Measurements from ENCODE around the gene VMP1. TPM values are rescaled to one million over a fixed set of nuclear protein-coding genes. Genes with fewer than 3 reads are reported as not detected.

VMP1 gene
- total RNA-seq, 1 experiment from 2014 or later, result 281 TPM

GRCh38 chr17:59830007-59830630, 122.7 kb downstream of the VMP1 start:
- ChIA-PET CTCF (no interaction called here), POLR2A (interaction anchor here (2.6 kb wide), 1 partner anchor 8 kb away, joined by 52 read pairs; no protein-coding TSS in a partner anchor)
- DNase-seq (ENCODE audit: low read depth, low spot score) (no peak), ATAC-seq (peak; percentile 24)
- peak overlapping the region; percentile 100 for H3K27ac ChIP-seq (ENCODE audit: low read length)
- TF ChIP-seq, protein P1, sequence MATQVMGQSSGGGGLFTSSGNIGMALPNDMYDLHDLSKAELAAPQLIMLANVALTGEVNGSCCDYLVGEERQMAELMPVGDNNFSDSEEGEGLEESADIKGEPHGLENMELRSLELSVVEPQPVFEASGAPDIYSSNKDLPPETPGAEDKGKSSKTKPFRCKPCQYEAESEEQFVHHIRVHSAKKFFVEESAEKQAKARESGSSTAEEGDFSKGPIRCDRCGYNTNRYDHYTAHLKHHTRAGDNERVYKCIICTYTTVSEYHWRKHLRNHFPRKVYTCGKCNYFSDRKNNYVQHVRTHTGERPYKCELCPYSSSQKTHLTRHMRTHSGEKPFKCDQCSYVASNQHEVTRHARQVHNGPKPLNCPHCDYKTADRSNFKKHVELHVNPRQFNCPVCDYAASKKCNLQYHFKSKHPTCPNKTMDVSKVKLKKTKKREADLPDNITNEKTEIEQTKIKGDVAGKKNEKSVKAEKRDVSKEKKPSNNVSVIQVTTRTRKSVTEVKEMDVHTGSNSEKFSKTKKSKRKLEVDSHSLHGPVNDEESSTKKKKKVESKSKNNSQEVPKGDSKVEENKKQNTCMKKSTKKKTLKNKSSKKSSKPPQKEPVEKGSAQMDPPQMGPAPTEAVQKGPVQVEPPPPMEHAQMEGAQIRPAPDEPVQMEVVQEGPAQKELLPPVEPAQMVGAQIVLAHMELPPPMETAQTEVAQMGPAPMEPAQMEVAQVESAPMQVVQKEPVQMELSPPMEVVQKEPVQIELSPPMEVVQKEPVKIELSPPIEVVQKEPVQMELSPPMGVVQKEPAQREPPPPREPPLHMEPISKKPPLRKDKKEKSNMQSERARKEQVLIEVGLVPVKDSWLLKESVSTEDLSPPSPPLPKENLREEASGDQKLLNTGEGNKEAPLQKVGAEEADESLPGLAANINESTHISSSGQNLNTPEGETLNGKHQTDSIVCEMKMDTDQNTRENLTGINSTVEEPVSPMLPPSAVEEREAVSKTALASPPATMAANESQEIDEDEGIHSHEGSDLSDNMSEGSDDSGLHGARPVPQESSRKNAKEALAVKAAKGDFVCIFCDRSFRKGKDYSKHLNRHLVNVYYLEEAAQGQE (IDR thresholded peaks at IDR 0.05; ENCODE audit: insufficient read depth in 1 of 2, low read depth in 2 of 2, low read length in 1 of 2), result no peak
- TF ChIP-seq TCF7L2 (IDR thresholded peaks at IDR 0.05; ENCODE audit: low read depth, low read length) (no peak), POLR2AphosphoS5 (IDR thresholded peaks at IDR 0.05; ENCODE audit: low read depth, low read length) (no peak), CTCF (IDR thresholded peaks at IDR 0.05) (no peak), SIN3A (IDR thresholded peaks at IDR 0.05; ENCODE audit: borderline replicate concordance, insufficient read depth, low read depth, low read length) (no peak)
- H3K27me3 ChIP-seq (ENCODE audit: control insufficient read depth, insufficient read depth, low read length), result no peaks in the 10 kb centered on the region
- peaks cover 83% of the 10 kb centered on the region for H3K4me1 ChIP-seq (ENCODE audit: control insufficient read depth, insufficient read depth, low read length)
- in situ Hi-C loops (cut with HindIII; ENCODE audit: low pct_unique_long_range_greater_than_20kb, low sequenced_read_pairs) (no loop called here), intact Hi-C loops (cut with micrococcal nuclease; ENCODE audit: unreplicated experiment) (no loop called here)
- H3K9me3 ChIP-seq (ENCODE audit: control insufficient read depth, insufficient read depth, low read depth, low read length), result no peaks in the 10 kb centered on the region
- H3K36me3 ChIP-seq (ENCODE audit: control insufficient read depth, insufficient read depth, low read length), result no peaks in the 10 kb centered on the region; the same call in 1 of the 2 replicates
- H3K4me3 ChIP-seq (ENCODE audit: low read depth in 2 of 2, low read length in 2 of 2), result peak overlapping the region in 1 of 2 experiments; percentile 6; a peak in 1 of 4 replicates
- no TSS peak for BruUV-seq (replicated peaks)

DNA sequence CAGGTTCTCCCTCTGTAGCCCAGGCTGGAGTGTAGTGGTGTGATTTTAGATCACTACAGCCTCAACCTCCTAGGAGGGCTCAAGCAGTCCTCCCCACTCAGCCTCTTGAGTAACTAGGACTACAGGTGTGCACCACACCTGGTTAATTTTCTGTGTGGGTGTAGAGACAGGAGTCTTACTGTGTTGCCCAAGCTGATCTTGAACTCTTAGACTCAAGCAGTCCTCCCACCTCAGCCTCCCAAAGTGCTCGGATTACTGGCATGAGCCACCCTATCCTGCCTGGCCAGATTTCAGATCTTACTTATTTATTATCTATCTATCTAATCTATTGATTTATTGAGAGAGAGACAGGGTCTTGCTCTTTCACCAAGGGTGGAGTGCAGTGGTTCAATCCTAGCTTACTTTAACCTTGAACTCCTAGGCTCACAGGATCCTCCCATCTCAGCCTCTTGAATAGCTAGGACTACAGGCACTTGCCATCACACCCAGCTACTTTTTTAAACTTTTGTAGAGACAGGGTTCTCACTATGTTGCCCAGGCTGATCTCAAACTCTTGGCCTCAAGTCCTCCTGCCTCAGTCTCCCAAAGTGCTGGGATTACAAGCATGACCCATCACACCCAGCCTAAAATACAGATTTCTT, 123.5 kb downstream of the VMP1 start:
- BruUV-seq (replicated peaks), result no TSS peak
- Histone ChIP-seq H3K27ac (ENCODE audit: low read length) (peak overlapping the region; percentile 100), H3K4me3 (ENCODE audit: low read depth in 2 of 2, low read length in 2 of 2) (no peak overlapping the region), H3K27me3 (ENCODE audit: control insufficient read depth, insufficient read depth, low read length) (no peaks in the 10 kb centered on the region), H3K9me3 (ENCODE audit: control insufficient read depth, insufficient read depth, low read depth, low read length) (no peaks in the 10 kb centered on the region), H3K36me3 (ENCODE audit: control insufficient read depth, insufficient read depth, low read length) (no peaks in the 10 kb centered on the region), H3K4me1 (ENCODE audit: control insufficient read depth, insufficient read depth, low read length) (peaks cover 77% of the 10 kb centered on the region)
- POLR2A ChIA-PET, result interaction anchor here (0.5 to 1.4 kb wide), 3 partner anchors 10 to 124 kb away, joined by 3 to 17 read pairs (median 10); partner anchors contain the start of genes PTRH2 and VMP1
- CTCF ChIA-PET, result interaction anchor here (0.7 kb wide), 1 partner anchor 17 kb away, joined by 4 read pairs; no protein-coding TSS in a partner anchor
- intact Hi-C loops (cut with micrococcal nuclease; ENCODE audit: unreplicated experiment) (no loop called here), in situ Hi-C loops (cut with HindIII; ENCODE audit: low pct_unique_long_range_greater_than_20kb, low sequenced_read_pairs) (no loop called here)
- DNase-seq (ENCODE audit: low read depth, low spot score), result no peak
- no peak for ATAC-seq
- no peak for TF ChIP-seq TCF7L2 (IDR thresholded peaks at IDR 0.05; ENCODE audit: low read depth, low read length)
- no peak for TF ChIP-seq CTCF (IDR thresholded peaks at IDR 0.05)
- TF ChIP-seq, protein P1 (IDR thresholded peaks at IDR 0.05; ENCODE audit: insufficient read depth in 1 of 2, low read depth in 2 of 2, low read length in 1 of 2), result no peak
- no peak for TF ChIP-seq POLR2AphosphoS5 (IDR thresholded peaks at IDR 0.05; ENCODE audit: low read depth, low read length)
- no peak for TF ChIP-seq SIN3A (IDR thresholded peaks at IDR 0.05; ENCODE audit: borderline replicate concordance, insufficient read depth, low read depth, low read length)
